ENCODE data around the gene SCRG1.

The SCRG1 gene

DNA sequence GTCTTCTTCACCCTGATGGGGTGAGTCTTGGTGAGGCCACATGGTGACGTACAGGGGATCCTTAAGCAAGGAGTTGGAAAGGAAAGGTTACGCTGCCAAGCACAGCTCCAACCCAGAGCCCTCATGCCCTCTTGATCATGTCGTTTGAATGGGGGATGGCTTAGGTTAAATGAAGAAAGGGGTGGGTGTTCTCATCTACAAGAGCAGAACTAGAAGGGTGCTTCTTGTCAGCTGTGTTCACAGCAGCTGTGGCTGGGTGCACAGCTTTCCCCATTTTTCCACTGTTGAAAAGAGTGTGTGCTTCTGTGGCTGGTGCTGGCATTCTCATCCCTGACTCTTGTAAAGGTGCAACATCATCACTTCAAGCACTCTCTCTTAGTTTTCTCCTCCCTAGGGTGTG, 15.5 kb upstream of the SCRG1 start:
- in situ Hi-C loops (cut with HindIII; ENCODE audit: low pct_ligation_motif_present, low pct_unique_long_range_greater_than_20kb, low sequenced_read_pairs) = no loop called here
- no peak for DNase-seq

DNA sequence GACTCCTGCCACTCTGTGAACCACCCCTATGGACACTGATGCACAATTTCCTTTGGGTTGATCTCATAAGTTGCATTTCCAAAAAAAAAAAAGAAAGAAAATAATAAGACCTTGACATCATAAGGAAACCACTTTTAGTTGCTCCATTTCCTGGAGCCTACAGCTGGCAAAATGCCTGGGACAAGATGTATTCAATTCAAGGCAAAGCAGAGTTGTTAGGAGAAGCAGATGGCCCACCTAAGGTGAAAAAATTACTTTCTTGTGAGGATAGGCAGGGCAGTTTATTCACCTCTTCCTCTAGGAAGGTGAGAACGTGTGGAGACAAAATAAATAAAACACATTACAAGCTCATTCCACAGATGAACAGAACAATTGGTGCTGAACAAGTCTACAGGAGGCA, 14.1 kb upstream of the SCRG1 start:
- in situ Hi-C loops (cut with HindIII; ENCODE audit: low pct_ligation_motif_present, low pct_unique_long_range_greater_than_20kb, low sequenced_read_pairs) = no loop called here
- DNase-seq = no peak

DNA sequence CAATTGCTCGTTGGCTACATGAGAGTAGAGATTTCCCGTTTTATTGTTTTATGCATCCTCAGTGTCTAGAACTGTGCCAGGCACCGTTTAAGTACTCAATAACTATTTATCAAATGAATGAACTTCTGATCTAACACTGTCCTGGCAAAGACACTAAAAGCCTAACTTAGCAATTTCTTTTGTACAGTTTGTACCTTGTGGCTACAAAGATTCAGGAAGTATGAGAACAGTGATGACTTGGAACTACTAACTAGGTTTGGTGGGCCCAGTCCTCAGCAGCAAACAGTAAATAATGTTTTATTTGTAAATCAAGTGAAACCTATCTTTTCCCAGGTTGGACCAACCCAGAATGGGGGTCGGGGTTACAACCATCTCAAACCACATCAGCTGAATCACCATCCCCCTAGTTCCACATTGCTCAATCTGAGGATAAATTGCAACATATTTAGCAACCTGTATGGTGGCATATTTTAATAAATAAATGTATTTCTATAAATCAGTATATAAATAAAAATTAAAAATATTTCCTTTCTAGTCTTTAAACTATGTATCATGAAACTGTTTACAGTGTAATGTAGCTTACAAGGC, 12.3 kb upstream of the SCRG1 start:
- no peak for DNase-seq
- in situ Hi-C loops (cut with HindIII; ENCODE audit: low pct_ligation_motif_present, low pct_unique_long_range_greater_than_20kb, low sequenced_read_pairs) = no loop called here

DNA sequence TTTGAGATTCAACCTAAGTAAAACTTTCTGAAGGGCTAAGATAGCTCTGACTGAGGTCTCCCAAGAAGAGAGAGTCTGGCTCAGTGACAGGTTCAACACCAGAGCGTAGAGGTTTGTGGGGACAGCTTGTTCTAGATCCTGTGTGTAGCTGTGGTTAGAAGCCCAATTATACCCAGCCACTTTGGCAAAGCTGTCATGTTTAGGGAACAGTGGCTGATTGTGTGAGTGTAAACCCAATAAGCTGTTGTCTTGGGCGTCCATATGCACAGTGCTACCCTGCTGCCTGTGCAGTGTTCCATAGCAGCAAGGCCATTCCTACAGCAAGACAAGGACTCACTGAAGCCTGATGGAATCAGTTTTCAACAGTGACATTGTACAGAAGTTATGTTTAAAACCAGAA, 11.2 kb upstream of the SCRG1 start:
- no peak for DNase-seq
- in situ Hi-C loops (cut with HindIII; ENCODE audit: low pct_ligation_motif_present, low pct_unique_long_range_greater_than_20kb, low sequenced_read_pairs) = no loop called here

DNA sequence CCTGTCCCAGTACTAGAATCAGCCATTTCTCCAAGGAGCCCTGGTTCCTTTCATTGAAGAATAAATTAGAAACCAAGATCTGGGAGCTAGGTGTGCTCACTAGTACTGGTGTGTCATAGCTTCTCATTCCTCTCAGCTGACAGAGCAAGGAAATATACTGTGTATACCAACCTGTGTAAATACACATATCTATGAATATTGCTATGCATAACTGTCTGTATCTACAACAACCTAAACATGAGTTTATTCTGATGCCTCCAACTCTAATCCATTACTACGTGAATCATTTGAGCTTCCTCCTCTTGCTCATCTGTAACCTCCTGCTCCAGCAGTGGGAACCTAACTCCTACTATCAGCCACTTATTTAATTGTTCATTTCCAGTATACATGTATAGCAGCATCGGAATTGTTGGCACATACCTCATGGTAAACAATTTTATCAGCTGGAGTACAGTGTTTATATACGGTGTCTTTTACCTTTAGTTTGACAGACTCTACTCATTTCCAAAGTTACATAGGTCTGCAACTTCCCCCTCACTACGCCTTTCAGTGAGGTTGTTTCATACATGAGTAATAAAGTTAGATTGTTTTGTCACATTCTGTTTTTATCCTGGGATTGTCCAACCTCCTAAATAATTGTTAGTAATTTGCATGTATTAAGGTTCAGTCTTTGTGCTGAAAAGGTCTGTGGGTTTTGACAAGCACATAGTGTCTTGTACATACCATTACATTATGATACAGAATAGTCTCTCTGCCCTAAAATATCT, 7.1 kb upstream of the SCRG1 start:
- in situ Hi-C loops (cut with HindIII; ENCODE audit: low pct_ligation_motif_present, low pct_unique_long_range_greater_than_20kb, low sequenced_read_pairs) = no loop called here

DNA sequence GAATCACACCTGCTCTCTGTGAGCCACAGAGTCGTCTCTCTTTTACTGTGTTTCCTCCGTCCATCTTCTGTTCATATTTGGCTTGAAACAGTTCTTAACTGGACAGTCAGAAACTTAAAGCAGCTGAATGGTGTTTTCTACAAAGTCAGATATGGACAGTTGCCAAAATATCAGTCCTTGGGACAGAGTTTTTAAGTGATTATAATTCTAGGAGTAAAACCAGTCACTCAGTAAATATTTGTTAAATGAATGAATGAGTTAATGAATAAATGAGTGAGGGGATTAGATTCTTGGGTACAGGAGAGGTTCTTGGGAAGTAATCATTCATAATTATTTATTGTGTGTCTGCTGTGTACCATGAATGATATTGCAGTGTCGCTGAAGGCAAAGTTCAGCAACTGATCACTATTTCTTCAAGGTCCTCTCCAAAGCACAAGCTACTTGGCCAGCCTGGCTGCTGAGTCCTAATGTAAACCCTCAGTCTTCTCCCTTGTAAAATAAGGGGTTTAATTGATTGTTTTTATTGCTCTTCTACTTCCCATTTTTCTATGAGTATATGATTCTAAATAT, 5.5 kb upstream of the SCRG1 start:
- in situ Hi-C loops (cut with HindIII; ENCODE audit: low pct_ligation_motif_present, low pct_unique_long_range_greater_than_20kb, low sequenced_read_pairs) = no loop called here
- no peak for DNase-seq

More for the DNA sequence above, 7.1 kb upstream of the SCRG1 start:
- no peak for DNase-seq

DNA sequence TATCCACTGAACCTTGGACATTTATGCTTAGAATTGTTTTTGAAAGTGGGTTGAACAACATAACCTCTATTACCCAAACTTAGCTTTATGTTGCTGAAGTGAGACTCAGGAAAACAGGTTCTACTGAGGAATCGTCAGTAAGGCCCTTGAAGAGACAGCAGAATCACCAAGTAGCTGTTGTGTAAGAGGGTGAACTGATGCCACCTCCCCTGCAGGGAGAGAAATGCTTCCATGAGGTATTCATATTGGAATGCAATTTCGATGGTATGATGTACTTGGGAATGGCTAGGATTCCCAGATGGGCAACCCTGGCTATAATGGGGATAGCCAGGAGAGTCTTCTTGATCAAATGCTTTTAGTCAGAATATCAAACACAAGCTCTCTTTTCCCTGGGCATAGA, 4.1 kb upstream of the SCRG1 start:
- in situ Hi-C loops (cut with HindIII; ENCODE audit: low pct_ligation_motif_present, low pct_unique_long_range_greater_than_20kb, low sequenced_read_pairs) = no loop called here
- peak; percentile 12 for DNase-seq

DNA sequence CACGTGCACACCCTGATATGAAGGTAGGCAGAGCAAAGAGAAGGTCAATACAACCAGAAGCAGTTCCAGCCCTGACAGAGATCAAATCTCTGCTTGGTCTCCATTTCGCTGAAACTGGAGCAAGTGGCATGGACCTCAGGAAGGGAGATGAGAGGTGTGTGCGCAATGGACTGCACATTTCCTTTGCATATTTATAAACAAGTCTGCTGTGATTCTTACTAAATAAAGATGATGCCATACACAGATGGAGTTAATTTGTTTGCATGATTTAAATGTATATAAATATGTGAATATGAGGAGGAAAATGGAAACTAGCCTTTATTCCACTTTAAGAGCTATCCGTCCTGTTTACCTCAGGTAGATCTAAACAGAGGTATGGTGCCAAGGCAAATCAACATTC, 2.1 kb upstream of the SCRG1 start:
- DNase-seq = no peak
- in situ Hi-C loops (cut with HindIII; ENCODE audit: low pct_ligation_motif_present, low pct_unique_long_range_greater_than_20kb, low sequenced_read_pairs) = no loop called here

DNA sequence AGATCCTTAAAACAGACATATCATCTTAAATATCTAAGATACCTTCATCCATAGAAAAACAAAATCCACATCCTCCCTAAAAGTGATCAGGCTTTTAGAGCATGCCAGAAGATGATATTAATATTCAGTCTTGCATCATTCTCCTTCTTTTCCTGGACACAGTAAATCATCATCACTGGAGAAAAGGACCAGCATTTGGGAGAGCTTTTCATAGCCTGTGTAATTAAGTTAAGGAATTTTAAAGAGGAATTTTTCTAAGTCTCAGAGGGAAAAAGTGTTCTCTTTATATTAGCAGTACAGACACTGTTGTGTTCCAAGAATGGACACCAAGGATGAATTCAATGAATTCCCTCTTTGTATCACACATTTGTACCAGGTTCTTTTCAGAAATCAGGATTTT, 696 bp downstream of the SCRG1 start:
- no peak for DNase-seq
- in situ Hi-C loops (cut with HindIII; ENCODE audit: low pct_ligation_motif_present, low pct_unique_long_range_greater_than_20kb, low sequenced_read_pairs) = no loop called here

DNA sequence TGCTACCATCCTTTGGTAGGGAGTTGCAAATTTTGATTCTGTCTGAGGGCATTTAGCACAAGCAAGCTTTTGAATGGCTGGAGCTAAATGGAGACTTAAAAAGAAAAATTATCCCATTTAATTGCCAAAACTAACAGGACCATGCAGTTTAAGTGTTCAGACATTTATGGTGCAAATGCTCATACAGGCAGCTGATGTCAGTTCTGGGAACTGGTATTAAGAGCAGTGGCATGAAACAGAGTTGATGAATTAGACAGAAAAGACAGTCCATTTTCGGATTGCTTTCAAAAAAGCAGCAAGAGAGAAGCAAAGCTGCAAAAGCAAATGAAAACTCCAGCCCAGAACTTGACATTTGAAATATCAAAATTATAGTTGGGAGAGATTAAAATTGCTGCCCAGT, 1.3 kb downstream of the SCRG1 start:
- DNase-seq = no peak
- in situ Hi-C loops (cut with HindIII; ENCODE audit: low pct_ligation_motif_present, low pct_unique_long_range_greater_than_20kb, low sequenced_read_pairs) = no loop called here

DNA sequence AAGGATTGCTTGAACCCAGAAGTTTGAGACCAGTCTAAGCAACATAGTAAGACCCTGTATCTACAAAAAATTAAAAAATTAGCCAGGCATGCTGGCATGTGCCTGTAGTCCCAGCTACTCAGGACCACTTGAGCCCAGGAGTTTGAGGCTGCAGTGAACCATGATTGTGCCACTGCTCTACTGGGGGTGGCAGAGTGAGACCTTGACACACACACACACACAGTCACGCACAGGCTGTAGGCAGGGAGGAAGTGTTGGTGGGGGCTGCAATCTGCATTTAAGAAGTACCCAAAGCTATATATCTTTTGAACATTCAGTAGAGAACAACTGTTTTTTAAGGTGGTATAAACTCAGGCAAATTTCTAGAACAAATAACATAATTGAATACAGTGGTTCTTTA, 7.2 kb downstream of the SCRG1 start:
- DNase-seq = no peak
- in situ Hi-C loops (cut with HindIII; ENCODE audit: low pct_ligation_motif_present, low pct_unique_long_range_greater_than_20kb, low sequenced_read_pairs) = no loop called here

DNA sequence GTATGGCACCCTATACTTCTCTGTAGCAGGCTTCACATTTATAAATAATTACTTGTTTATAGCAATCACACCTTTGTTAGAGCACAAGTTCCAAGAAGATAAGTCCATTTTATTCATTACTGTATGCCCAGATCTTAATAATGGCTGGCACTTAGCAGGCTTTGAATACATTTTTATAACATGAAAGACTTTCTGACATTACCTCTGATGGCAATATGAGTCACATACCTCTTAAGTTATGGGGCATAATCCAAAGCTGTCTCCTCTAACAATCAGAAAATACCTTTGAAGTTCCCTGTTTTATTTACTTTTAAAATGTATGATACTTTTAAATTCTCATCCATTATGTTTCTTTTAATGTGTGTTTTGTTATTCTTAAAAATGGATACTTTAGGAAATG, 12.2 kb downstream of the SCRG1 start:
- in situ Hi-C loops (cut with HindIII; ENCODE audit: low pct_ligation_motif_present, low pct_unique_long_range_greater_than_20kb, low sequenced_read_pairs) = no loop called here
- DNase-seq = no peak

DNA sequence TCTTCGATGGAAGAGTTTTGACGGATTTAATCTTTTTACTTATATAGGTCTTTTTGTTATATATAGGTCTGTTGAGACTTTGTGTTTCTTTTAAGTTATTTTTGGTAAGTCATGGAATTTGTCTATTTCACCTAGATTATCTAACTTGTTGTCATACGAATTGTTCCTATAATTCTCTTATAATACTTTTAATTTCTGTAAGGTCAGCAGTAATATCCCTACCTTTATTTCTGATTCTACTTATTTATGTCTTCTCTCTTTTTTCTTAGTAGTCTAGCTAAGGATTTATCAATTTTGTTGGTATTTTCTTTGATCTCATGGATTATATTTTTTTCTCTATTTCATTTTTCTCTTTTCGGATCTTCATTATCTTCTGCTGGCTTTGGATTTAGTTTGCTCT, 16.6 kb downstream of the SCRG1 start:
- no peak for DNase-seq
- in situ Hi-C loops (cut with HindIII; ENCODE audit: low pct_ligation_motif_present, low pct_unique_long_range_greater_than_20kb, low sequenced_read_pairs) = no loop called here

DNA sequence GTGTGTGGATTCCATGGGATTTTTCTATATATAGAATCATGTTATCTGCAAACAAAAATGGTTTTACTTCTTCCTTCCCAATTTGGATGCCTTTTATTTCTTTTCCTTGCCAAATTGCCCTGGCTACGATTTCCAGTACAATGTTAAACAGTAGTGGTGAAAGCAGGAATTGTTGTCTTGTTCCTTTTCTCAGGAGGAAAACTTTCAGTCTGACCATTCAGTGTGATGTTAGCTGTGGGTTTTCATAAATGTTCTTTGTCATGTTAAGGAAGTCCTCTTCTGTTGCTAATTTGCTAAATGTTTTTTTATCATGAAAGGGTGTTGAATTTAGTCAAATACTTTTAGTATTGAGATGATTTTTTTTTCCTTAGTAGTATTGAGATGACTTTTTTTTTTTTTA, 17.3 kb downstream of the SCRG1 start:
- in situ Hi-C loops (cut with HindIII; ENCODE audit: low pct_ligation_motif_present, low pct_unique_long_range_greater_than_20kb, low sequenced_read_pairs) = no loop called here
- no peak for DNase-seq

DNA sequence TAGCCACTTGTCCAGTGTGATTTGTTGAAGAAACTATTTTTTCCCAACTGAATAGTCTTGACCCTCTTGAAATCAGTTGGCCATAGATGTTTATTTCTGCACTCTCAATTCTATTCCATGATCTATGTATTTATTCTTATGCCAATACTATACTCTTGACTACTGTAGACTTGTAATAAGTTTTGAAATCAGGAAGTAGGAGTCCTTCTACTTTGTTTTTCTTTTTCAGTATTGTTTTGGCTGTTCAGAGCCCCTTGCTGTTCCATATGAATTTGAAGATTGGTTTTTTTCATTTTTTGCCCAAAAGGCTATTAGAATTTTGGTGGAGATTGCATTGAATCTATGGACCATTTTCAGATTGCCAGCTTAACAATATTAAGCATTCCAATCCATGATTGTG, 17.9 kb downstream of the SCRG1 start:
- in situ Hi-C loops (cut with HindIII; ENCODE audit: low pct_ligation_motif_present, low pct_unique_long_range_greater_than_20kb, low sequenced_read_pairs) = no loop called here
- no peak for DNase-seq

DNA sequence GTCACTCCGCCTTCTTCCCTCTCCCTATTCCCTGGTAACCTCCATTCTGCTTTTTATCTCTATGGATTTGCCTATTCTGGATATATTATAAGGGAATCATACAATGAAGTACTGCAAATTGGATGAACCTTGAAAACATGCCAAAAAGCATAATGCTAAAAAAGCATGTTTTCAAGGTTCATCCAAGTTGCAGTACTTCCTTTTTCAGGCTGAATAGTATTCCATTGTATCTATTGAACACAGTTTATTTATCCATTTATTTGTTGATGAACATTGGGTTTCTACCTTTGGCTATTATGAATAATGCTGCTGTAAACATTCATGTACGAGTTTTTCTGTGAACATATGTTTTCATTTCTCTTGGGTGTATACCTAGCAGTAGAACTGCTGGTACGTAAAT, 19.0 kb downstream of the SCRG1 start:
- in situ Hi-C loops (cut with HindIII; ENCODE audit: low pct_ligation_motif_present, low pct_unique_long_range_greater_than_20kb, low sequenced_read_pairs) = no loop called here
- DNase-seq = no peak

DNA sequence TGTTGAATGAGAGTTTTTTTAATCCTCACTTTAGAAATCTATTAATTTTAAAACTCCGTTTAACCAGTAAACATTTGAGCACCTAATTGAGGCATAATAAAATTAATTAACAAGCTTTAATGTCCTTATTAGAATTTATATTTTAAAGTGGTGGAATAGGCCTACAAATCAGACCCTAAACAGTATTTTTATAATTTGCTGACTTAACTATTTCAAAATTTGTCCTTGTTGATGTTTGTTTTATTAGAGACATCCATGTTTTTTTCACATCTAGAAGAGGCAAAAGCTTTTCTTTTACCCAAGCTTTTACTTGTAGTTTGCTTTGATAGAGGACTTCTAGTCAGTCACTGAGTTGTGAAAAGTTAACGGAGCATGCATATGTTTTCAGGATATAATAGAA, 24.3 kb downstream of the SCRG1 start:
- DNase-seq = no peak
- in situ Hi-C loops (cut with HindIII; ENCODE audit: low pct_ligation_motif_present, low pct_unique_long_range_greater_than_20kb, low sequenced_read_pairs) = no loop called here

DNA sequence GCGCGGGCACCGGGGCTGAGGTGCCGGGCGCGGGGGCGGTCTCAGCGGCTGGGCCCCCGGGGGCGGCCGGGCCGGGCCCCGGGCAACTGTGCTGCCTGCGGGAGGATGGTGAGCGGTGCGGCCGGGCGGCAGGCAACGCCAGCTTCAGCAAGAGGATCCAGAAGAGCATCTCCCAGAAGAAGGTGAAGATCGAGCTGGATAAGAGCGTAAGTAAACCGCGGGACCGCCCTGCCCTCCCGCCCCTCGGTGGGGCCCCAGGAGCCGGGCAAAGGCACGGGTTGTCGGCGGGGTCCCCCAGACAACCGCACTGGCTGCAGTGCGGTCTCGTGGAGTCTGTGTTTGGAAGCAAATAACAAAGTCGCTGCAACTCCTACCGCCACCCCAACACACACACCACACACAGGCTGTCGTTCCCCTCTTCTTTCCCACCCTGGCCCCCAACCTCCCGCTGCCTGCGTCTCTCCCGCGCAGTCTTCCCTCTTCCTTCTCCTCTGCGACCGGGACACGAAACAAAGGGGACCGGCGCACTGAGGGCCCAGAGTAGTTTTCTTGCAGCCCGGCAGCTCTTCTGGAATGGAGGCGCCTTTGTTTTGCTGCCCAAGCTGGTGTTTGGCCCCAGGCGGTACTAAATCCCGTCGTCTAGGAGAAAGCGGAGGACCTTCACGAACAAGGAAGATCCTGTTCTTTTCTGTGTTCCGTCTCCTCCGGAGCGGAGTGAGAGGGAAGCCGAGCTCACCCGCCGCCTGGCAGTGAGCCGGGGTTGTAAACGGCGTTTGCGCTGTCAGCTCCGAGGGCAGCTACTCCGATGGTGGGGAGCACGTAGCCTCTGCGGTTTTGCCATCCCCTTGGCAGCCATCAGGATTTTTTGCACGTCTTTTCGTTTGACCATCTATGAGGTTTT, 27.4 kb downstream of the SCRG1 start:
- in situ Hi-C loops (cut with HindIII; ENCODE audit: low pct_ligation_motif_present, low pct_unique_long_range_greater_than_20kb, low sequenced_read_pairs) = no loop called here
- peak; percentile 73 for DNase-seq

Data from ACHN (cell line).